Measurements from ENCODE around the gene TMEM243. TPM values are rescaled to one million over a fixed set of nuclear protein-coding genes. Genes with fewer than 3 reads are reported as not detected.

The TMEM243 gene
- total RNA-seq, 1 donor from 2014 or later = 28.9 TPM

DNA sequence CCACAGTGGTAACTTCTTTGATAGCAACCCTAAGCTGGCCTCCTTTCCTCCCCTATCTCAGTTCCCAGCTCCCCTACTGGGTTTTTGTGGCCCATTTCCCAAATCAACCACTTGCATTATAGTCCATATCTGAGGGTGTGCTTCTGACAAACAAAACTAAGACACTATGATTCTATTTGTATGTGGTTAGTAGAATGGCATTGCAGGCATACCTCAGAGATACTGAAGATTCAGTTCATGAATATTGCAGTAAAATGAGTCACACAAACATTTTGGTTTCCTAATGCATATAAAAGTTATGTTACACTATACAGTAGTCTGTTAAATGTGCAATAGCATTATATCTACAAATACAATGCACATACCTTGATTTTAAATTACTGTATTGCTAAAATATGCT lies 15.4 kb upstream of the TMEM243 start:
- TF ChIP-seq, protein P1, sequence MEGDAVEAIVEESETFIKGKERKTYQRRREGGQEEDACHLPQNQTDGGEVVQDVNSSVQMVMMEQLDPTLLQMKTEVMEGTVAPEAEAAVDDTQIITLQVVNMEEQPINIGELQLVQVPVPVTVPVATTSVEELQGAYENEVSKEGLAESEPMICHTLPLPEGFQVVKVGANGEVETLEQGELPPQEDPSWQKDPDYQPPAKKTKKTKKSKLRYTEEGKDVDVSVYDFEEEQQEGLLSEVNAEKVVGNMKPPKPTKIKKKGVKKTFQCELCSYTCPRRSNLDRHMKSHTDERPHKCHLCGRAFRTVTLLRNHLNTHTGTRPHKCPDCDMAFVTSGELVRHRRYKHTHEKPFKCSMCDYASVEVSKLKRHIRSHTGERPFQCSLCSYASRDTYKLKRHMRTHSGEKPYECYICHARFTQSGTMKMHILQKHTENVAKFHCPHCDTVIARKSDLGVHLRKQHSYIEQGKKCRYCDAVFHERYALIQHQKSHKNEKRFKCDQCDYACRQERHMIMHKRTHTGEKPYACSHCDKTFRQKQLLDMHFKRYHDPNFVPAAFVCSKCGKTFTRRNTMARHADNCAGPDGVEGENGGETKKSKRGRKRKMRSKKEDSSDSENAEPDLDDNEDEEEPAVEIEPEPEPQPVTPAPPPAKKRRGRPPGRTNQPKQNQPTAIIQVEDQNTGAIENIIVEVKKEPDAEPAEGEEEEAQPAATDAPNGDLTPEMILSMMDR (IDR thresholded peaks at IDR 0.05; ENCODE audit: insufficient read depth, low read length, poor library complexity, severe bottlenecking) = no peak
- Histone ChIP-seq H3K36me3 (ENCODE audit: control insufficient read depth, insufficient read depth, low read length) (no peaks in the 10 kb centered on the region), H3K4me3 (ENCODE audit: low read depth, low read length) (no peak overlapping the region), H3K27me3 (ENCODE audit: control insufficient read depth, insufficient read depth, low read length) (peaks cover 2% of the 10 kb centered on the region)
- no peak for DNase-seq (ENCODE audit: low read depth)

DNA sequence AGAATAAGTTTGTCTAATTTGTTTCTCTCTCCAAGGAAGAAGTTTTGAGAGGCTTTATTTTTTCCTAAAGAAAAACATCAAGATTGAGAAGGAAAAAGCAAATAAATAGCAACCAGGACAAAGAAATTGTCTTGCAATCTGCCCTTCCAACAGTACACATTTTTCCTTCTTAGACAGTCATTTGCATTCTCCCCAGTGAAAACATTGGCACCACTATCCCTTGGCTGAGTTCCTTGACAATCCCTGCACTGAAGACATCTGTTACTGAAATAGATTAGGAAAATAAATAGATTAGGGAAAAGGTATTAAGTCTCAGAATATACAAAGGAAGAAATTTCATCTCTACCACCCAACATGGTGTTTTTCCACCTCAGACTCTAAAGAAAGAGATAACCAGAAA lies 12.2 kb upstream of the TMEM243 start:
- H3K27me3 ChIP-seq (ENCODE audit: control insufficient read depth, insufficient read depth, low read length) = peaks cover 2% of the 10 kb centered on the region
- TF ChIP-seq, protein P1 (IDR thresholded peaks at IDR 0.05; ENCODE audit: insufficient read depth, low read length, poor library complexity, severe bottlenecking) = no peak
- no peak for DNase-seq (ENCODE audit: low read depth)

DNA sequence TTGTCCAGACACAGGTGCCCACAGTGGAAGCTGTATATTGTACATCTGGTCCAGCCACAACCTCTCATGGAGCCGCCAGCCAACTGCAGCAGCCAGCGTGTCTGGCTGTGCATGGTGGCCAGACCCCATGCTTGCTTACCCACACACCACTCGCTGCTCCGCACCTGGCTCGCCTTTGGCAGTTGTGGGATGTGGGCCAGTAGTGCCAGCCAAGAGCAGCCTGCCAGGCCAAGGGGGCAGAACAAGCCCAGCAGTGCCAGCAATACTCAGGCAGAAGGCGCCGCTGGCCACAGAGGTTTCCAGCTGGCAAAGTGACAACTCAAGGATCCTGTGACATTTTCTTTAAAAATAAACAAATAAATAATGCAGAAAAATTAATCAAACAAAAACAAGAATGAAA lies 11.7 kb upstream of the TMEM243 start:
- no peaks in the 10 kb centered on the region for H3K36me3 ChIP-seq (ENCODE audit: control insufficient read depth, insufficient read depth, low read length)
- TF ChIP-seq, protein P1 (IDR thresholded peaks at IDR 0.05; ENCODE audit: insufficient read depth, low read length, poor library complexity, severe bottlenecking) = no peak
- peaks cover 2% of the 10 kb centered on the region for H3K27me3 ChIP-seq (ENCODE audit: control insufficient read depth, insufficient read depth, low read length)
- no peak overlapping the region for H3K4me3 ChIP-seq (ENCODE audit: low read depth, low read length)
- no peak for DNase-seq (ENCODE audit: low read depth)

More for the DNA sequence above, 12.2 kb upstream of the TMEM243 start:
- Histone ChIP-seq H3K4me3 (ENCODE audit: low read depth, low read length) (no peak overlapping the region), H3K36me3 (ENCODE audit: control insufficient read depth, insufficient read depth, low read length) (no peaks in the 10 kb centered on the region)

DNA sequence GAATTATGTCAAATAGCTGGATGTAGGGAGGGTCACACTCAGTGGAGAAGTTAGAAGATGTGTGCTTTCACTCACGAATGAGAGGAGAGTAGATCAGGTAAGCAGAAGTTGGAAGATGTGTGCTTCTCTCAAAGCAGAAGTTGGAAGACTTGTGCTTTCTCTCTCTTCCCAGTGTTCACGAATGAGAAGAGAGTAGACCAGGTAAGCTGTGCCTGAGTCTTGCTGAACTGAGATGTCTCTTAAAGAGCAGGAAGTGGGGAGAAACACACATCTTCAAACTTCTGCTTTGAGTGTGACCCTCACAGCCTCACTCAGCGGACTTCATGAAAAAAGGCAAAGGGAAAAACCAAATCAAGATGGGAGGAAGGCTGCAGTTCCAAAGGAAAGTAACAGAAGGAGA lies 7.0 kb upstream of the TMEM243 start:
- Histone ChIP-seq H3K4me3 (ENCODE audit: low read depth, low read length) (no peak overlapping the region), H3K27me3 (ENCODE audit: control insufficient read depth, insufficient read depth, low read length) (no peaks in the 10 kb centered on the region), H3K36me3 (ENCODE audit: control insufficient read depth, insufficient read depth, low read length) (no peaks in the 10 kb centered on the region)
- TF ChIP-seq, protein P1 (IDR thresholded peaks at IDR 0.05; ENCODE audit: insufficient read depth, low read length, poor library complexity, severe bottlenecking) = no peak
- DNase-seq (ENCODE audit: low read depth) = no peak

DNA sequence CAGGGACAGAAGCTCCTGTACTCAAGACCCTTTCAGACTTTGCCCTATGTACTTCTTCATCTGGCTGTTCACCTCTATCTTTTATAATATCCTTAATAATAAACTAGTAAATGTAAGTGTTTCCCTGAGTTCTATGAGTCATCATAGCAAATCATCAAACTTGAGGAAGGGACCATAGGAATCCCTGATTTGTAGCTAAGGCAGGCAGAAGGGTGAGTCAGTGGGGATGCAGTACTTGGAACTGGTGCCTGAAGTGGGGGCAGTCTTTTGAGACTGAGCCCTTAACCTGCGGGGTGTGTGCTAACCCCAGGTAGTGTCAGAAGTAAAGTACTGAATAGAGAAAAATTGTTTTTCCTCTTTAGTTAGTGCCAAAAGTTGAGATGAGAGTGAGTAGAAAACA lies 6.2 kb upstream of the TMEM243 start:
- Histone ChIP-seq H3K4me3 (ENCODE audit: low read depth, low read length) (no peak overlapping the region), H3K36me3 (ENCODE audit: control insufficient read depth, insufficient read depth, low read length) (no peaks in the 10 kb centered on the region), H3K27me3 (ENCODE audit: control insufficient read depth, insufficient read depth, low read length) (no peaks in the 10 kb centered on the region)
- TF ChIP-seq, protein P1 (IDR thresholded peaks at IDR 0.05; ENCODE audit: insufficient read depth, low read length, poor library complexity, severe bottlenecking) = no peak
- peak; percentile 53 for DNase-seq (ENCODE audit: low read depth)

DNA sequence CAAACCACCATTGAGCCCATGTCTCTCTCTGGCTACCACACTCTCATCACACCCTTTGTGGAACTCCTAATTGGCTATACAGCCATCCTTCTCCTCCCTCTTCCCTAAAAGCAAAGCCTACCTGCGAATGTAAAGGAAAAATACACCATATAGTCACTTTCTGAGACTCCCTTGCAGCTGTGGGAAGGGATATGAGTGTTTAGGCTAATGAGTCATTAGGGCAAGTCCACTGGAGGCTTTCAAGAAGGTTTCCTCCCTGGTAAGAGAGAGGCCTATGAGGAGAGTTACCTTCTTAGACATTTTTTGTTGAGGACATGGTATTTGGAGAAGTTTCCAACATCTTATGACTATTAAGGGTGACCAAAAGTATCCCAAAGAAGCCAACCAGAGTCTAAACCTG lies 4.1 kb upstream of the TMEM243 start:
- H3K36me3 ChIP-seq (ENCODE audit: control insufficient read depth, insufficient read depth, low read length) = no peaks in the 10 kb centered on the region
- TF ChIP-seq, protein P1 (IDR thresholded peaks at IDR 0.05; ENCODE audit: insufficient read depth, low read length, poor library complexity, severe bottlenecking) = no peak
- H3K27me3 ChIP-seq (ENCODE audit: control insufficient read depth, insufficient read depth, low read length) = no peaks in the 10 kb centered on the region
- no peak for DNase-seq (ENCODE audit: low read depth)
- no peak overlapping the region for H3K4me3 ChIP-seq (ENCODE audit: low read depth, low read length)

All from kidney epithelial cell (primary cell).